GM21528 (cell line): ENCODE data around the gene ARHGAP4.

Experiments
- ATAC-seq: cut with Tn5 transposase; IDR thresholded peaks from one replicate; pipeline ENCODE4 v1.9.1; 2021; ENCODE audit warnings: mild to moderate bottlenecking, moderate library complexity; ENCODE audit not compliant: unreplicated experiment, low FRiP score

Gene ARHGAP4

DNA sequence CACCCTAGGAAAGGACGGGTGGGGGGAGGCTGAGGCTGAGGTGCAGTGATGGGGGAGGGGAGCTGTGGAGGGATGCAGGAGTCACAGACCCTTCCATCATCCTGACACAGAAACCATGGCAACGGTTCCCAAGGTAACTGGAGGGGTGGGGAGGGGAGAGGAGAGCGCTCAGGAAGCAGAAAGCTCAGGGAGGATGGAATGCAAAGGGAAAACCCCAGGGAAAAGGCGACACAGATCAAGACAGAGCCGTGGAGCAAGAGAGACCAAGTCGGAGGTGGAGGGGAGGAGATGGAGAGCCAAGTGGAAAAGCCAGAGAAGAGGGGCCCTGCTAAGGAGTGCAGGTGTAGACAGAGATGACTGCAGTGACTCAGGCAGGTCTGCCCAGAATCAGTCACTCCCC, 54.6 kb downstream of the ARHGAP4 start:
- ATAC-seq: no peak

DNA sequence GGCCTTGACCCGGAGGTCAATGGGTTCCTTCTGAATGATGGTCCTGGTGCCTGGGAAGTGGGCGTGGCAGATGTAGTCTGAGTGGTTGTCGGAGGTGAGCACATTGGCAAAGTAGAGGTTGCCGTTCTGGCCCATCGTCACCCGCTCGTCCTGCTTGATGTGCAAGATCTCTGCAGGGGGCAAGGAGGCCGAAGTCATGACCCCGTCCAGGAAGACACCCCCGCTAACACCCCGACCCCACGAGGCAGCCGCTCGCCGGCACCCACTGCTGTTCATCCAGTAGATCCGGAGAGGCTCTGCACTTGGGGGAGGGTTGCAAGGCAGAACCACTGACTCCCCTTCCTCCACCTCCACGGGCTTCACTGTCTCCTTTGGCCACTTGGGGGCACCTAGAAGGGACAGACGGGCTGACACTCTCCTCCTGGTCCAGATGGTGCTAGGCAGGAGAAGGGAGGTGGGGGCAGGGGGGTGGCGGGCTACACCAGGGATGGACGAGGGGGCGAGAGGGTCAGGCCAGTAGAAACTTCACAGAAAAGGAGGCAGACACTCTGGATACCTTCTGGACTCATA, 55.2 kb downstream of the ARHGAP4 start:
- no peak for ATAC-seq

DNA sequence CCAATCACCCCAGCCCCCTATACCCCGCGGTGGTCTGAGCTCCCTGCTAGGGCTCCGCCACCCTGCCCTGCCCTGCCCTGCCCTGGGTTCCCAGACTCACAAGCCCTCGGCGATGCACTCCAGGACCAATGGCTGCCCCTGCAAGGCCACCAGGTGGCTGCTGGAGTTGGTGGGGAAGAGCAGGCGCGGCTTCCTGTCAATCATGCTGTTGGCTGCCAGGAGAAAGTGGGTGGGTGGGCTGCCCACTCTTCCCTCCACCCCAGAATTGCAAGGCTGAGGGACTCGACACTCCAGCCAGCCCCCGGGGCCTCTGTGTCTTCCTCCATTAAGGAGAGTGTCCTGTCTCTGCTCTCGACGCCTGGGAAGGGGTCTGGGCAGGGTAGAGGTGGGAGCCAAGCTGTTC, 55.8 kb downstream of the ARHGAP4 start:
- no peak for ATAC-seq

DNA sequence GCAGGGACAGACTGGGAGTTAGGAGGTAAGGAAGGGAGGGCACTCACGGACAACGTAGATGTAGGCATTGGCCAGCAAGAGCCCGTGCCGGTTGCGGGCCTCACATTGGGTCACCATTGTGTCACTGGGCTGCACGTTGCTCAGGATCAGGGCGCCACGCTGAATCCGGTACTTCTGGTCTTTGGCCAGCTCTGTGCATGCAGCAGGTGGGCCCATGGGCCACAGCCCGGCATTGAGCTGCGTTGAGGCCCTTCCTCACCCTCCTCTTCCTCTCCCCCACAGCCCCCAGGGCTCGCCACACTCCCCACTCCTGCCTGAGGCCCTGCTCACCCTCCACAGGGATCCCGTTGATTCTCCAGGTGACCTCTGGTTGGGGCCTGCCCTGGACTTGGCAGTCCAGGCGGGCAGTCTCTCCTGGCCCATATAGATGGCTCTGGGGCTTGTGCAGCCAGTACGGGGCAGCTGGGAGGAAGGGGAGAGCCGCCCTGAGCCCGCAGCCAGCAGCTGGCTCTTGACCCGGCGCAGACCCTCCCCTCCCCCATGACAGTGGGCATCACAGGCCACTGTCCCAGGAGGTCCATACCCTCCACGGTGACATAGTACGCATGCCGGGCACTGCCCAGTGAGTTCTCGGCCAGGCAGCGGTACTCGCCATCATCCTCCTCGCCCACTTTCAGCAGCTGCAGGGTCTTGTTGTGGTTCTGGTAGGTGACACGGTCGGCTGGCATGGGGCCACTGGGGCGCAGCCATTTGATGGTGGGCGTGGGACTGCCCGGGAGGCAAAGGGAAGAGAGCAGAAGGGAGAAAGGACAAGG, 56.4 kb downstream of the ARHGAP4 start:
- no peak for ATAC-seq

DNA sequence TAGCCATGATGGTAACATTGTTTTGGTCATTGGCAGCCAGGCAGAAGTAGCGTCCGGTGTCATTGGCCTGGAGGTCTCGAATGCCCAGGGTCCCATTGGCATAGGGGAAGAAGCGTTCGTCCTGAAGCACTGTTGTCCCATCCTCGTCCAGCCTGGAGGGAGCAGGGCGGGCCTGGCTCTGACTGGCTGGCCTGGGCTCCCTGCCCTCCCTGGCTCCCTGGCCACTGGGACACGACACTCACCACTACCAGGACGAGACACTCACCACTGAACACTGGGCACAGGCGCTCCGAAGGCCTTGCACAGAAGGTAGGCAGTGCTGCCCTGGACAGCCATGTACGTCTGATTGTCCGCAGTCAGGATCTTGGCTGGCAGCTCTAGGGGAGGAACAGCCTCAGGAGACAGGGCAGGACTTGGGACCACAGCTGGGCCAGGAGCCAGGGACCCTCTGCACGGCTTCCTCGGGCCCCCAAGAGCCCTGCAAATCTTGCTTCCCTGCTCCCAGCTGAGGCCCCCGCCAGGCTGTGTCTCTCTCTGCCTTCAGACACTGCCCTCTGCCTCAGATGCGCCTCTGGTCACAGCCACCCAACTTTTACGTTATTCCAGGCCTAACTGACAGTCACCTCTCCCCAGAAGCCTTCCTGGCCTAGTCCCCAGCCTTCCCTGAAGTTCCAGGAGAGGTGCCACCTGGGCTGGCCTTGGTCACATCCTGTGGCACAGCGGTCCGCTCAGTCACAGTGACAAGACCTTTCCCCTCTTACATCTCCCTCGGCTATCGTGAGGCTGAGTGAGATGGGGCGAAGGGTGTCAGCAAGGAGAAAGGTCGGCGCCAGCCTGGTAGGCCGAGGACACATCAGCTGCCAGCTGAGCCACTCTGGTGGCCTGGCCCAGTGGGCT, 57.2 kb downstream of the ARHGAP4 start:
- ATAC-seq: no peak

DNA sequence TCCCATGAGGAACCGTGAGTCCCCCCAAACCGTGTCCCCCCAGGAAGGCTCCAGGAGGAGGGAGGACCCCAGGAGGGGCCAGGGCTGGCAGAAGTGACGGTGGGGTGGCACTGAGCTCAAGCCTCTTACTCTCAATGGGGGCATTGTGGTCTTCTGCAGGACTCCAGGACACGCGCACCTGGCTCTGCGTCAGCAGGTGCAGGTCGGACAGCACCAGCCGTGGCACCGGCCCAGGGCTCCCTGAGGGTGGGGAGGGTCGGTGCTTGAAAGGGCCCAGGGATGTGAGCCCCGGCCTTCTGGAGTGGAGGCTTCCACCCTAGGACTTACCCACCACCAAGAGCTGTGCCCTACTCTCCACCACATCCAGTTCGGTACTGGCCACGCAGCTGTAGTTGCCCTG, 58.4 kb downstream of the ARHGAP4 start:
- no peak for ATAC-seq

DNA sequence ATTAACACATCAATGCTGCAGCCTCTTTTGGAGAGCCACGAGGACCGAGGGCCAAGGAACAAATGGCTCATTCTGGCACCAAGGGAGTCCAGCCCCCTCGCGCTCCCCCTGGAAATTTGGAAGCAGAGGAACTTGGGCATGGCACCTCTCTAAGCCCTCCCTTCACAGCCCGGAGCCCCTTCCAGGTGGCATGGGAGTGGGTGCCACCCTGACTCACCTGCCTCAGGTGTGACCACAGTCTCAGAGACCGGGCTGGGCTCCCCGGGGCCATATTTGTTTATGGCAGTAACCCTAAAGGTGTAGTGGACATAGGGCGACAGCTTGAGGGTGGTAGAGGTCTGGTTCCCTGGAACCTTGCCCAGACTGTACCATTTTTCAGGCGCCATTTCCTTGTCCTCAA, 58.9 kb downstream of the ARHGAP4 start:
- ATAC-seq: no peak

DNA sequence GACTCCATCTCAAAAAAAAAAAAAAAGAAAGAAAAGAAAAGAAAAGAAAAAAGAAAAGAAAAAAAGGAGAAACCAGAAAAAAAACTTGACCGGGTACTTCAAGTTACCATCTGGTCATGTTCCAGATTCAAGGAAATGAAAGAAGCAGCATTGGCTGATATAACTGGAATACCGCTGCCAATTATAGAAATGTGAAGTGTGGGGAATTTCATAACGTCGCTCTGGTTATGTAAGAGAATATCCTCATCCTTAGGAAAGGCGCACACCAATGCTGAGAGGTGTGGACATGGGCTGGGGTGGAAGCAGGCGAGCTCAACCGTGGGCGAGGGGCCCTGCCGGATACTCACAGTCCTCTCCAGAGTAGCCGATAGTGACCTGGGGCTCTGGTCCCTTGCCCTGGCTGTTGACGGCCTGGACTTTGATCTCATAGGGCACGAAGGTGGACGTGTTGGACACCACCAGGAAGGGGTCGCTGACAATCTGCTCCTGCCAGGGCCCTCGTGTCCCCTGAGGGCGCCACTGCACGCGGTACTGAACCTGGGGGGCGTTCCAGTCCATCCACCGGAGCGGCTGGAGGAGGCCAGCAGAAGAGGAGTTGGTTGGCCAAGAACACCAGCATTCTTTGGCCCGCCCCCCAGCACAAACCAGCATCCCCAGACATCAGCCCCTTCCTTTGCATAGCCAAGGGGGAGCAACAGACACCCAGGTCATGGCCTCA, 59.6 kb downstream of the ARHGAP4 start:
- ATAC-seq: no peak

DNA sequence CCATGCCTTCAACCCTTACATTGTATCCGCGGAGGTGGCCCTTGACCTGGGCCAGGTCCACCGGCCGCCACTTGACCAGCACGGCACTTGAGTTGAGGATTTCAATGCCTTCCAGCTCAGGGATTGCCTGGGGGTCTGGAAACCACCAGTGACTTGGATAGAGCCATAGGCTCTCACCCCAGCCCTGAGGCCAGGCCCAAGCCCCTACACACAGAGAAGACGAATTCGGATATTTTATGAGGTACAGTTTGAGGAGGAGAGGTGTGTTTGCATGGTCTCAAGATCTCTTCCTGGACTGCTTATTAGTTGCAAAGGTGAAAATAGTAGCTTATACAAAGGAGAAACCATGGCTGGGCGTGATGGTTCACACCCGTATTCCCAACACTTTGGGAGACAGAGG, 60.4 kb downstream of the ARHGAP4 start:
- no peak for ATAC-seq

DNA sequence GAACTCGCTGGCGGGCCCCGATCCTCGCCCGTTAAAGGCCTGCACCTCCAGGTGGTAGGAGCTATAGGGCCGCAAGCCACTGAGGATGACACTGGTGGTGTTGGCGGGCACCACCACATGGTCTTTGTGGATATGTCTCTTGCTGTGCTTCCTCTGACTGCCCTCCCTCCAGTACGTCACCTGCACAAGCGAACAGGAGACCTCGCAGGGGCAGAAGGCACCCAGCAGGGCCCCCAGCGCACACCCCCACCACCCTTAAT, 60.8 kb downstream of the ARHGAP4 start:
- no peak for ATAC-seq

DNA sequence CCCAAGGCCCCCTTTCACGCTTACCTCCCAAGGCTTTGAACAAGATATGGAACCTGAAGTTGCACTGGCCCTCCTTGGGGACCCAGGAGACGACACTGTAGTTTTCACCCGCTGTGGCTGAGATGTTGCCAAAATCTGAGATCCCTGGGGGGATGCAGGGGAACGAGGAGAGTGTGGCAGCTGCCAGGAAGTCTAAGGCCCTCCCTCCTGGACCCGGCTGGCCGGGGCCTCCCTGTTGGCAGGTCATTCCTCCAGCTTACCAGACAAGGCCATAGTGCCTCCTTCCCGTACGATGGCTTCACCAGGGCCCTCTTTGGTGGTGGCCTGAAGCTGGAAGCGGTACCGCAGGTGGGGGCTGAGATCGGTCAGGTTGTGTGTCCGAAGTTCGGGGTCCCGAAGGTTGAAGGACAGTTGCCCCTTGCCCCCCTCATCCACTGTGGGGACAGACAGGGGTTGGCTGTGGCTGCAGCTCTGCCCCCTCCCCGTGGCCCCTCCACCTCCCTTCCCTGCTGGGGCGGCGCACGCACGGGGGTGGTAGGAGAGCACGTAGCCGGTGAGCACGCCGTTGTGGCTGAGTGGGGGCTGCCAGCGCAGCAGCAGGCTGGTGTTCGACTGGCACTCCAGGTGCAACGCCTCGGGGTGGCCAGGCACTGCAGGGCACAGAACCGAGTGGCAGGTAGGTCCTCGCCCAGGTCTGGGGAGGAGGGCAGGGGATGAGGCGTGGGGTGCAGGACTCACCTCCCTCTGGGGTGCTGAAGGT, 61.3 kb downstream of the ARHGAP4 start:
- ATAC-seq: no peak

DNA sequence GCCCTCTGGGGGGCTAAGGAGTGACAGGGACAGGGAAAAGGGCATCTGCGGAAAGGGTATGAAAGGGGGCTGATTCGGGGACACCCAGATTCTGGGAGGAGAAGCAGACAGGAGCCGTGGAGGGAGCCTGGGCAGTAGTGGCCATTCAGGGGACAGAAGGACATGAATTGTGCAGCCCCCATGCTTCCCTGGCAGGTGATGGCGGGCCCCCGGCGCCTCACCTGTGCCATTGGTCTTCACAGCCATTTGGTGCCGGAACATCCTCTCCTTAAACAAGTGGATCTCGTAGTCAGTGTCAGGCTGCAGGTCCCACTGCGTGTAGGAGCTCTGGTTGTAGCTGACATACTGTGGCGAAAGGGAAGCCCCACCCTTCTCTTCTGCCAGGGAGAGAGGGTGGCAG, 62.0 kb downstream of the ARHGAP4 start:
- ATAC-seq: no peak

DNA sequence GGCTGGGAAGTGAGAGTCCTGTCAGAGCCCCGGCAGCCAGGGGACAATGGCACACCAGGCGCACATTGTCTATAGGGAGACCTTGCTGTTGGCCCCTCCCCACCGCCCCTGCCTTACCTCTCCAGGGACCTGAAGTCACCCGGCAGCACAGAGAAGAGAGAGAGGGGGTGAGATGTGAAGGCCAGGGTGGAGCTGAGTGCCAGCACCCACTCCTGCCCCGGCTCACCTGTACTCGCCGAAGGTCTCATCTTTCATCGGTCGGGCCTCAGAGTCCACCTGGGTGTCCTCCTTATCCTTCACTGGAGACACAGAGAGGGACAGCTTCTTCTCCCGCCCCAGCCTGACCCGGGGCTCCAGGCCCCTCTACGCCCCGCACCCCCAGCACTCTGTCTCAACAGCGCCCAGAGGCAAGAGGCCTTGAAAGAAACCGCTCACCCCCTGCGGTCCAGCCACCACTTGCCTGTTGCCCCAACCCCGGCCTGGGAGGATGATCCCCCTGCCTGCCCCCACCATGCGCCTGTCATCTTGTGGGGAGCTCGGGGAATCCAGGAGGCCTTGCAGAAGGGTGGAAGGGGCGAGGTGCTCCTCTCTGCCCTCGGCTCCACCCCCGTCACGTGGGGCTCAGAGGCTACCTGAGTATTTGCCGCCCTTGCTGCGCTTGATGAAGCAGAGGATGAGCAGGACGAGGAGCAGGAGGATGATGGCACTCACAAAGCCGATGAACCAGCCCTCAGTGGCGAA, 62.6 kb downstream of the ARHGAP4 start:
- no peak for ATAC-seq

DNA sequence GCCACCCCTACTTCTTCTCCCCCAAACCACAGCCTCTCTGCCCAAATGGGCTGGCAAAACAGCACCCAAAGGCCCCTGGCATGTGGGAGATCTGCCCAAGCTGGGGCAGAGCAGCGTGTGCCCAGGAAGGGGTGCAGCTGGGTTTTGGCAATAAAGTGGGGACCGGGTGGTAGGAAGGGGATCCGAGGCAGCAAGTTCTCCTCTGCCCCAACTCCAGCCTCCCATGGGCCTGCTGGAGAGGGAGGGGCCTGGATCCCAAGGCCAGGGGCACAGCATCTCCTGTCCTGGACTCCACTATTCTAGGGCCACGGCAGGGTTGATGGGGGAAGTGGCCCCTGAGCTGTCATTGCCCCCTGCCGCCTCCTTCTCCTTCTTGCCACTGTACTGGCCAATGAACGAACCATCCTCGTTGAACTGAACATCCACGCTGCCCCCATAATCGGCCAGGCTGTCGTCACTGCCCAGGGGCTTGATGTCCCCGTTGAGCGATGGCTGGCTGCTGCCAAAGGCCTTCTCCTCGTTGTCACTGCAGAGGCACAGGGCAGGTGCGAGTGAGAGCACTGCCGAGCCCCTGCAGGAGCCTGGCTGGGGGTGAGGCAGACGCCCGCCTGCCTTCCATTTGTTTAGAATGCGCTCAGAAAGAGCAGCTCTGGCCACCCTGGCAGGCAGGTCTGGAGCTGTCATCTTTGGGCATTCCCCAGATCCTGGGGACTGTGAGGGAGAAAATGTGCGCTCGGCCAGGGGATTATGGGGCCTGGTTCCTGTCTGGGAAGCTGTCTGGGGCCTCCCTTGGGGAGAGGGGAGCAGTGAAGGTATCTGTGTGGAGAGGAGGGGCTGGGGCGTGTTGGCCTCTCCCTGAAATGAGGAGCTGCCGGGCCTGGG, 63.5 kb downstream of the ARHGAP4 start:
- no peak for ATAC-seq

DNA sequence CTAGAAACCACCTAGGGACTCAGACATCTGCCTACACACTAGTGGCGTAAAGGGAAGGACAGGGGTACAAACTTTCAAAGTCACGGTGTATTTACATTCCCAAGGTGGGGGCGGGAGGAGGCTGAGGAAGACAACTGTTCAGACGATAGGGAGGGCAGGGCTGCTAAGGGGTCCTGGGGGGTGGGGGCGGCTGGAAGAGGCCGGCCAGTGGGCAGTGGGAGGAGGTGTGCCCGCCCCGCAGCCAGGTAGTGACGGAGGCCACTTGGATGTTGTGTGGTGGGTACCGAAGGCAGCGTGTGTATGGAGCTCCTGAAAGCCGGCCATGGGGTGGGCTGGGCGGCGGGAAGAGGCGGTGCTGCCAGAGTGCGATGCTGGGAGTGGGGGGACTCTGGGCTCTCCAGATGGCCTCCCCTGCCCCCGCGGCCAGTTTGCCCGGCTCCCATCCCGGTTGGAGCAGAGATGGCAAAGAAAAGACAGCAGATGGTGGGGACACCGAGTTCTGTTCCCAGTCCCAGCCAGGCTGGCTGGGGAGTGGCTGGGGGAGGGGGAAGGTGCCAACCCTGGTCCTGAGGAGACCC, 64.2 kb downstream of the ARHGAP4 start:
- no peak for ATAC-seq

DNA sequence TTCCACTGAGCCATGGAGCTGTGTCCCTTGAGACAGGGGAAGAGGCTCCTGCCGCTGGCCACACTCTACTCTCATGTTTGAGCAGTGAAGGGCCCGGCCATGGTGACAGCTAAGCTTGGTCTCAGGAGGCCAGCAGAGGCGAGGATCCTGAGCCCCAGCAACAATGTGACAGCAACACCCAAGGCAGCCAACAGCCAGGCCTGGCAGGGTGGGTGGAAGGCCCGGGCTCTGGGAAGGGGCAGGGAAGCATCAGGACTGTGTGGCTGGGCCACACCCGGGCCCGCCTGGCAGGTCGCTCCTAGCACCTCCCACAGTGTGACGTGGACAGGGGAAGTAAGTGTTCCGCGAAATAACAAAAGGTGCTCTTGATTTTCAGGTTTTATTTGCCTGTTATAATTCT, 64.9 kb downstream of the ARHGAP4 start:
- ATAC-seq: no peak
